DOHH2 (cell line): ENCODE measurements around the gene ABHD4.

Source experiments
- CTCF ChIP-seq: fragments of 200-600 bp; sonication (generic); IDR thresholded peaks from one replicate; pipeline ENCODE4 v1.5.1; 2014; ENCODE audit warnings: antibody characterized with exemption, mild to moderate bottlenecking, low read depth, low read length; ENCODE audit not compliant: poor library complexity, severe bottlenecking
- EZH2phosphoT487 ChIP-seq: fragments of 200-600 bp; sonication (generic); IDR thresholded peaks from 2 replicates; pipeline ENCODE4 v1.6.1; 2017; ENCODE audit warnings: borderline replicate concordance, mild to moderate bottlenecking, antibody characterized with exemption, low read length, moderate library complexity, mixed read lengths

GRCh38 chr14:22569737-22570131, 28.4 kb upstream of the ABHD4 start:
- TF ChIP-seq CTCF (no peak), EZH2phosphoT487 (no peak)
